Endothelial cell of umbilical vein (primary cell): ENCODE measurements around the gene PPP1R10. TPM values are rescaled to one million over a fixed set of nuclear protein-coding genes. Genes with fewer than 3 reads are reported as not detected.

Experiments
- BruUV-seq: library from RNA; stranded (reverse); fragments of 400-500 nt; replicated peaks from 2 replicates; lab custom pipeline; 2021; lab: Mats Ljungman, UMichigan
- CTCF ChIA-PET: fragments of 300-600, 350-600 bp; sonication (Branson Sonifier 250); formaldehyde crosslinking; loops from one replicate; lab custom pipeline; 2021; ENCODE audit warnings: antibody characterized with exemption, inconsistent platforms; lab: Charles Lee
- POLR2A ChIA-PET: fragments of 300-600, 350-600 bp; sonication (Branson Sonifier 250); formaldehyde crosslinking; loops from one replicate; lab custom pipeline; 2021; ENCODE audit warnings: antibody characterized with exemption, inconsistent platforms; lab: Charles Lee
- DNase-seq: peaks from one replicate; pipeline ENCODE4 v3.0.0-alpha.2; 2011; ENCODE audit warnings: low read depth, low spot score
- FAIRE-seq: peaks from 2 replicates; lab custom pipeline; 2011; peaks lifted over from hg19 to GRCh38; lab: Jason Lieb, UNC
- H2AFZ ChIP-seq: 2 replicates; pipeline ENCODE4 v1.6.0; 2012; ENCODE audit warnings: low read depth, low read length, control low read depth, inconsistent platforms
- H3K27ac ChIP-seq: 2 replicates; pipeline ENCODE4 v1.5.1; 2011; ENCODE audit warnings: low read depth, mild to moderate bottlenecking, control low read depth, low read length, moderate library complexity; ENCODE audit not compliant: insufficient read depth
- H3K27me3 ChIP-seq, 2 experiments: 2 replicates each; pipeline versions ENCODE4 v1.6.0 to v1.6.1; 2011; ENCODE audit warnings: low read length in 2 of 2, mixed read lengths in 1 of 2; ENCODE audit not compliant: control insufficient read depth in 2 of 2, insufficient read depth in 2 of 2
- H3K36me3 ChIP-seq, 2 experiments: 2 replicates in 1 of 2; 3 replicates in 1 of 2; pipeline ENCODE4 v1.5.1; 2011; ENCODE audit warnings: low read length in 2 of 2, mild to moderate bottlenecking in 1 of 2, moderate library complexity in 1 of 2; ENCODE audit not compliant: control insufficient read depth in 2 of 2, insufficient read depth in 2 of 2; ENCODE audit errors: extremely low read depth in 1 of 2
- H3K4me1 ChIP-seq: 3 replicates; pipeline ENCODE4 v1.5.1; 2011; ENCODE audit warnings: mild to moderate bottlenecking, low read length; ENCODE audit not compliant: control insufficient read depth, insufficient read depth; ENCODE audit errors: extremely low read depth
- H3K4me2 ChIP-seq: 2 replicates; pipeline ENCODE4 v1.6.1; 2011; ENCODE audit warnings: low read length, control low read depth, mixed read lengths; ENCODE audit not compliant: insufficient read depth
- H3K4me3 ChIP-seq, 3 experiments: fragments of 200-600 bp in 1 of 3; sonication (generic), shearing (Covaris generic) in 1 of 3; replicated peaks in 1 of 3; 2 replicates each; pipeline ENCODE4 v1.5.1; 2011 to 2016; ENCODE audit warnings: control low read depth in 3 of 3, low read length in 3 of 3, mild to moderate bottlenecking in 2 of 3, inconsistent platforms in 1 of 3, low read depth in 1 of 3, moderate library complexity in 1 of 3; ENCODE audit not compliant: insufficient read depth in 1 of 3
- H3K79me2 ChIP-seq: 2 replicates; pipeline ENCODE4 v1.6.0; 2012; ENCODE audit warnings: low read length, inconsistent platforms; ENCODE audit not compliant: control insufficient read depth, insufficient read depth
- H3K9ac ChIP-seq: replicated peaks from 2 replicates; pipeline ENCODE3; 2011; ENCODE audit warnings: low read length, control low read depth; ENCODE audit not compliant: insufficient read depth; ENCODE audit errors: extremely low read depth
- H3K9me1 ChIP-seq: replicated peaks from 3 replicates; pipeline ENCODE4 v1.6.0; 2011; ENCODE audit warnings: mild to moderate bottlenecking, low read length; ENCODE audit not compliant: control insufficient read depth, insufficient read depth; ENCODE audit errors: extremely low read depth
- H3K9me3 ChIP-seq: replicated peaks from 2 replicates; pipeline ENCODE4 v1.5.1; 2012; ENCODE audit warnings: low read length, inconsistent platforms; ENCODE audit not compliant: control insufficient read depth, insufficient read depth
- H4K20me1 ChIP-seq: replicated peaks from 2 replicates; pipeline ENCODE3; 2011; ENCODE audit warnings: mild to moderate bottlenecking, low read length; ENCODE audit not compliant: control insufficient read depth, insufficient read depth; ENCODE audit errors: extremely low read depth
- EZH2 ChIP-seq: IDR thresholded peaks from 2 replicates; pipeline ENCODE4 v1.6.1; 2012; ENCODE audit warnings: borderline replicate concordance, low read depth, mild to moderate bottlenecking, moderate library complexity, low read length, inconsistent platforms; ENCODE audit not compliant: severe bottlenecking
- FOS ChIP-seq: IDR thresholded peaks from 2 replicates; pipeline ENCODE4 v1.6.1; 2011; ENCODE audit warnings: mild to moderate bottlenecking, low read length, moderate library complexity, borderline replicate concordance; ENCODE audit not compliant: insufficient read depth
- GATA2 ChIP-seq: IDR thresholded peaks from 2 replicates; pipeline ENCODE4 v1.7.0; 2011; ENCODE audit warnings: low read depth, mild to moderate bottlenecking, moderate library complexity, mixed read lengths, low read length; ENCODE audit not compliant: insufficient read length, insufficient read depth
- MAX ChIP-seq: IDR thresholded peaks from 2 replicates; pipeline ENCODE4 v1.6.1; 2011; ENCODE audit not compliant: insufficient read depth, insufficient read length
- POLR2A ChIP-seq: IDR thresholded peaks from 2 replicates; pipeline ENCODE4 v1.6.1; 2012; ENCODE audit warnings: low read depth, mild to moderate bottlenecking, control low read depth, low read length
- POLR2AphosphoS5 ChIP-seq: IDR thresholded peaks from 2 replicates; pipeline ENCODE4 v1.6.1; 2012; ENCODE audit warnings: low read depth, mild to moderate bottlenecking, control low read depth, low read length, moderate library complexity; ENCODE audit not compliant: insufficient read depth
- dilution Hi-C: fragments of 300-500 bp; cut with MboI; formaldehyde crosslinking; loops from one replicate; pipeline ENCODE4 v1.15.0; 2019; ENCODE audit warnings: low sequenced_read_pairs; ENCODE audit not compliant: extremely low pct_ligation_motif_present
- intact Hi-C: fragments of 100-400 bp; cut with micrococcal nuclease; formaldehyde crosslinking; loops from one replicate; pipeline ENCODE4 v1.10.0; 2022
- polyA plus RNA-seq, 4 experiments: library from polyadenylated mRNA; depleted of rRNA in 3 of 4; stranded (reverse) in 3 of 4; unstranded in 1 of 4; fragments of >200 nt; gene quantifications; 2 replicates each; pipeline versions ENCODE4 v1.2.1 to v1.2.3, GENCODE V29; 2011 to 2012; ENCODE audit warnings: missing spikeins in 1 of 4
- total RNA-seq: library from RNA; stranded (reverse); gene quantifications from 2 replicates; pipeline ENCODE4 v1.2.3, GENCODE V29; 2021

Gene PPP1R10
- total and polyA plus RNA-seq, 2 donors (not counting 3 experiments of a cell fraction or from before 2014, with no cell fraction given), result 19.2 to 88.3 TPM

GRCh38 chr6:30600451-30600961 is 16.5 kb downstream of the PPP1R10 start:
- BruUV-seq, result TSS peak; percentile 24
- no peaks in the 10 kb centered on the region for H4K20me1 ChIP-seq
- CTCF ChIA-PET, result interaction anchor here (0.5 to 8.8 kb wide), 10 partner anchors 10 to 487 kb away, joined by 3 to 149 read pairs (median 4); no protein-coding TSS in a partner anchor
- dilution Hi-C loops (no loop called here), intact Hi-C loops (no loop called here)
- FAIRE-seq (no peak), DNase-seq (no peak)
- no peak overlapping the region for H3K4me3 ChIP-seq
- no peaks in the 10 kb centered on the region for H3K27me3 ChIP-seq
- H3K9me1 ChIP-seq, result no peaks in the 10 kb centered on the region
- H2AFZ ChIP-seq, result no peak overlapping the region
- TF ChIP-seq EZH2 (no peak), FOS (no peak), POLR2AphosphoS5 (peak; percentile 37), POLR2A (peak; percentile 20), GATA2 (no peak), MAX (no peak)
- H3K9ac ChIP-seq, result no peak overlapping the region
- H3K4me1 ChIP-seq, result peaks cover 8% of the 10 kb centered on the region
- no peaks in the 10 kb centered on the region for H3K9me3 ChIP-seq
- no peak overlapping the region for H3K27ac ChIP-seq
- POLR2A ChIA-PET, result interaction anchor here (6.2 kb wide), 1 partner anchor 13 kb away, joined by 63 read pairs; no protein-coding TSS in a partner anchor
- H3K4me2 ChIP-seq, result no peak overlapping the region
- no peaks in the 10 kb centered on the region for H3K79me2 ChIP-seq
- peaks cover 34 to 48% of the 10 kb centered on the region in 2 experiments for H3K36me3 ChIP-seq
